Measurements from ENCODE around the gene LRRC72.
"Not testable (repeated sequence)": the region's sequence is repeated elsewhere in the genome, so short reads cannot be mapped to it uniquely, and the experiment has no call there.

The LRRC72 gene

DNA sequence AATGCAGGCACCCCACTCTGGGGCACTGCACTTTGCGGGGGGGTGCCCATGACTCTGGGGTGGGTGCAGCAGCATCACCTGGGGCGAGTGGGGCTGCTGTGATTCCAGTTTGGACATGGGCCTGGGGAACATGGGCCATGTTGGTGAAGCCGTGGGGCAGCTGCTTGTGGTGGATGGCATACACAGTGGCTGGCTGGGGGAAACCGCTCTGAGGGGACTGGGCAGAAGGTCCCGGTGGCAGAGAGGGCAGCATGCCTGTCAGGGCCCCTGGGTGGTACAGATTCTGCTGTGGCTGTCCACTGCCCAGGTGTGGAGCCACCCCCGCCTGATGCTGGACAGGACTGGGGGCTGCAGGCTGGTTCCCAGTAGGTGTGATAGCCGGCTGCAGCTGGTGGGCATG is 57.2 kb downstream of the LRRC72 start:
- DNase-seq = no peak

DNA sequence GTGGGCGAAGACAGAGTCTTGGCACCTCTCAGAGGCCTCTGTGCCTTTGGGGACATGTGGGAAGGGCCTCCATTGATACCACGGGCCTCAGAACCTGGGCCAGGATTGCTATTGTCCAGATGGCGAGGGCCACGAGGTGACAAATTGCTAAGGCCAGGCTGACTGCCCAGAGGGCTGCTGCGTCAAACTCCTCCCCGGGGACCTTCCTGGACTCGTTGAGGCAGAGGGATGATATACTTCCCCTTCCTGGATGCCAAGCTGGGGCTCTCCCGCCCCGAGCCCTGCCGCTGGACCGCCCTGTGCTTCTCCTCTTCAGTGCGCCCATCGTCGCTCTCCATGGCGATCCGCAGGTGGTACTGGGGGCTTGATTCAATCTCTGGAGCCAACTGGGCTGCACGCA is 58.9 kb downstream of the LRRC72 start:
- DNase-seq = no peak

- DNase-seq = no peak
Observed at GRCh38 chr7:16586081-16586874, 59.7 kb downstream of the LRRC72 start.

GRCh38 chr7:16587129-16587528 is 60.5 kb downstream of the LRRC72 start:
- DNase-seq = no peak

DNA sequence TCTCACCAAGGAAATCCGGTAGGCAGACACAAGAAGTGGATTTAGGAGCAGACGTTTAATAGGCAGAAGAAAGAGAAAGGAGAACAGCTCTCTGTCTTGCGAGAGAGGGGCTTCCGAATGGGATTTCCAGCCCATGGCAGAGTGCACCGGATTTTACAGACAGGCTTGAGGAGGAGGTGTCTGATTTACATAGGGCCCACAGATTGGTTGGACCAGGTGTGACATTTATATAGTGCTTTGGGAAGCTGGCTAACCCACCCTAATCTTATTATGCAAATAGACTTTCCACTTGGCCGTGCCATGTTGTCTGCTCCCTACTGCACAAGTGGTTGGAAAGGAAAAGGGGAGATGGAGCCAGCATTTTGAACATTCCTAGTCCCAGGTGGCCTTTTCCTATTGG is 61.2 kb downstream of the LRRC72 start:
- no peak for DNase-seq

GRCh38 chr7:16589881-16590280 is 63.3 kb downstream of the LRRC72 start:
- DNase-seq = no peak

- no peak for DNase-seq
Observed at GRCh38 chr7:16590424-16590823, 63.8 kb downstream of the LRRC72 start.

DNA sequence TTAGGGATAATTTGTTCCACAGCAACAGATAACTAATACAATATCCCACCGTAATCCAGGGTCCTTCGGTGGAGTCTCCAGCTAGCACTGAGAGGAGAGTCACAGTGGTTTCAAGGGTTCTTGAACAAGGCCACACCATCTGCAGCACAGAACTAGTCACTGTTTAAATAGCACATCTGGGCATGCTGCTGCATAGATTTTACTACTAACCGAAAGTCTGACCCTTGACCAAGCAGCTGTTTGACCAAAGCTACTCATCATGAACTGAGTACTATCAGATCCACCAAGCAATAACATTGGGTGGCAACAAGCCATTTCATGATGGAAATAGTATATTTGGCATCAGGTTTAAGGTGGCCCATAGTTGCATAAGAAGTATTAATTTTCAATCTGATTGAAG is 65.8 kb downstream of the LRRC72 start:
- DNase-seq = no peak

- no peak for DNase-seq
Observed at GRCh38 chr7:16594061-16594460, 67.4 kb downstream of the LRRC72 start.

DNA sequence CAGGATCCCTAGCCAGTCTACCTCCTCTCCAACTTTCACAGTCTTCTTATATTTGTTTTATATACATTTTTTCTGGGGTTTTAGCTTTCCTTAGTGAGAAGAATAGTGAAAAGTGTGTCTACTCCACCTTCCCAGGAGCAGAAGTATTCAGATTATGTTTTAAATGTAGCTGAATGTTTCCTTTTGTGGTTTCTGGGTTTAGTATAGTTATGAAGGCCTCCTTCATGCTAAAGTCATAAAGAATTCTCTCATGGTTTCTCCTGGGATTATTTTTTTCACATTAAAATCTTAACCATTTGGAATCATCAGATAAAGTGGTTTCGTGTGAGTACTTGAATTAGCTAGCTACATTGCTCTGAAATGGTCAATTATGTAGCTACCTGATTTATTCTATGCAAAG is 68.1 kb downstream of the LRRC72 start:
- no peak for DNase-seq

- DNase-seq = not testable (repeated sequence)
Observed at GRCh38 chr7:16595596-16595995, 69.0 kb downstream of the LRRC72 start.

DNA sequence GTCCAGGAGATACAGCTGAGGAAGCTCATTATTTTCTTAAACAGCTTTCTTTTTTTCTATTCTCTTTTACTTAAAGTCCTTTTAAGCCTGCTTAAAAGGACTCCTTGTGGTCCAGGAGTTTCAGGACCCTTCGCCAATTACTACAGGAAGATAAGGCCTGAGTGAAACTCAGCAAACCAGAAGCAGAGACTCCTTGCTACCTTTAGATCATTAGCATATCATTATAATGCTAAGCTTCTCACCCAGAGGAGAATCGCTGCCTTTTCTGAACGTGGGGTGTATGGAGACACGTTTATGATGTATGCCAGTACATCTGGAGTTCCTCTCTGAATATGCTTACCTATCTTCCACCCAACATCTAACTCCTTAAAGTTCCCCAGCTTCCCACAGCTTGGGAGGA is 71.4 kb downstream of the LRRC72 start:
- no peak for DNase-seq

GRCh38 chr7:16599860-16600259 is 73.2 kb downstream of the LRRC72 start:
- DNase-seq = no peak

- no peak for DNase-seq
Observed at GRCh38 chr7:16603633-16604032, 77.0 kb downstream of the LRRC72 start.

DNA sequence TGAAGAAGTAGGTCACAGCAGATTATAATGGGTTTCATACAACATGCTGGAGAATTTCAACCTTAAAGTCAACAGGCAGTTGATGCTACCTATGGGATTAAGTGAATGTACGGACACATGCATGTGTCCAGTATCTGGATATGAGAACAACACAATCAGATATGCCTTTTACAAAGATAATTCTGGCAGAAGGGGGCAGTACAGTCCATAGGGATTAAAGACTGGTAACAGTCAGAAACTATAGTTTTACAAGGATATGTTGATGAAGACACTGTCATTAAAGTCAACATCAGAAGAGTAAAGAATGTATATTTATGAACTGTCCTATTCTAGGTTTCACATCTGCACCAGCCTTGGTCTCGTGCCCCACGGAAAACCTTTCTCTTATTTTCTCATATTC is 77.4 kb downstream of the LRRC72 start:
- DNase-seq = peak in 1 of 2 donors; percentile 7

GRCh38 chr7:16606704-16607103 is 80.1 kb downstream of the LRRC72 start:
- DNase-seq = no peak

DNA sequence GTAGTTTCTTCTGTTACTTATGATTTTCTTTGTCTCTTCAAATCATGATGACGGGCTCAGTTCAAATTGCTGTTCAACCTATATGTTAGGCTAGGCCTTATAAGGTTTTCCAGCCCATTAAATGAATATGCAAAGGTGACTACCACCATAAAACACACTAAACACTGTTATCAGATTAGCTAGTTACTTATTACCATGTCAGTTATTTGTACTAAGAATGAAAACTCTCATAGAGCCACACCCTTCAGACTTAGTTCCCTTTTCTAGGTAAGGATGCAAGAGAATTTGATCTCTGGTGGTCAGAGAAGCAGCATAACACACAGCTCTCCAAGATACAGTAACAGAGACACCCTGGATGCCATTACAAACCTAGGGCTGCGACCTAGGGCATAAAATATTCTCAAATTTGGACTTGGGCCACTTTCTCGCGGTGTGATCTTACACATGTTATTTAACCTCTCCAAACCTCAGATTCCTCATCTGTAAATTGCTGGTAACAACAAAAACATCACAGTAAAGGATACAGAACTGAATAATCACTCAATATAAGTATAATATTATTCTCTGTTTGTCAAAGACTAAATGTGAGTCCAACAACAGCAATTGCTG is 83.3 kb downstream of the LRRC72 start:
- DNase-seq = no peak

- DNase-seq = no peak
Observed at GRCh38 chr7:16611711-16612110, 85.1 kb downstream of the LRRC72 start.

DNA sequence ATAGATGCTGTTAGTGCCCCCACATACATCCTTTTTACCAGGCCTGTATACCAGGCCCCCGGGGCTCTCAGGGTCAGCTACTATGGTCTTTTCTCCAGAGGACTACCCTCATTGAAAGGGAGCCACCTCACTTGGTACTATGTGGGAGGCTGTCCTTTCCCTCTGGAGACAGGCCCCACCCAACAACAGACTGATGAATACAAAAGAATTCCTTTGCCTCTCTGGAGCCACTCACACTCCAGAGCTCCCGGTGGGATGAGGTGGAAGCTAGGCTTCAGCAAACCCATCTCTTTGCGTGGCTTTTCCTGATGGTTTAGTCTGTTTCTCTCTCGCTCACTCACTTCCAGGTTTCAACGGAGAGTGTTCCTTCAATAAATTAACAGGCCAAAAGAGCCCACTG is 88.6 kb downstream of the LRRC72 start:
- no peak for DNase-seq

- DNase-seq = no peak
Observed at GRCh38 chr7:16616122-16616521, 89.5 kb downstream of the LRRC72 start.

- no peak for DNase-seq
Observed at GRCh38 chr7:16616542-16616941, 89.9 kb downstream of the LRRC72 start.

GRCh38 chr7:16619979-16620408 is 93.4 kb downstream of the LRRC72 start:
- no peak for DNase-seq

DNA sequence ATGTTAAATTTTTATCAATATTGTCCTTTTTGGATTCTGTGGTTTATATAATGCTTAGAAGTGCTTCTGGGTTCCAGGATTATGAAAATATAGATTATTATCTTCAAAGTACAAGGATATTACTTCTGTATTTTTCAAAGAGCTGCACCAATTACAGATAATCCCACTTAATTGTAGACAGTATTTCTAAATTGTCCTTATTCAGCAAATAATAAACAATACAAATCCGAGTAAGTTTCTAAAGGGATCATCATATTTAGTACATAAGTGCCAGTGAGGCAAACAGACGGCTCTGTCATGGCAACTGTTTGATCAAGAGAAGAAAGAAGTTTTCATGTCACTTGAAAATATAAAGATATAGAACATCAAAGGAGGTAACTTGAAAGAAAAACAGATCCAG is 99.8 kb downstream of the LRRC72 start:
- no peak for DNase-seq

- no peak for DNase-seq
Observed at GRCh38 chr7:16627236-16627635, 100.6 kb downstream of the LRRC72 start.

GRCh38 chr7:16630654-16631053 is 104.0 kb downstream of the LRRC72 start:
- DNase-seq = no peak

Measured in CD4-positive, alpha-beta T cell treated with Interferon alpha-2 for 1 hour (primary cell).